Stimulated activated CD4-positive, alpha-beta T cell treated with anti-CD3 and anti-CD28 coated beads, Interleukin-2, amount 100 ng/mL, for 24 hours (primary cell): Measurements from ENCODE around the gene NAPB.
"Not testable (repeated sequence)": the region's sequence is repeated elsewhere in the genome, so short reads cannot be mapped to it uniquely, and the experiment has no call there.

ENCODE experiments used
- DNase-seq, 2 donors: peaks; one replicate each; pipeline ENCODE4 v3.0.0-alpha.2; 2020

The NAPB gene

GRCh38 chr20:23366384-23366783 is 54.9 kb downstream of the NAPB start:
- DNase-seq, result no peak

GRCh38 chr20:23365390-23366165 is 55.7 kb downstream of the NAPB start:
- DNase-seq, result no peak

GRCh38 chr20:23363257-23363649 is 58.0 kb downstream of the NAPB start:
- no peak for DNase-seq

GRCh38 chr20:23362392-23363256 is 58.7 kb downstream of the NAPB start:
- DNase-seq, result peak in 1 of 2 donors; percentile 19

- peak; percentile 98 for DNase-seq
Measured at GRCh38 chr20:23361476-23362391, 59.6 kb downstream of the NAPB start, which contains the start of gene GZF1. Gene GZF1, plus strand, starts transcription at chr20:23362182. Its CDS starts 2,202 bp downstream, at chr20:23364384.

GRCh38 chr20:23361119-23361475 is 60.2 kb downstream of the NAPB start:
- no peak for DNase-seq

- DNase-seq, result no peak
Measured at GRCh38 chr20:23360531-23360930, 60.8 kb downstream of the NAPB start.

- no peak for DNase-seq
Measured at GRCh38 chr20:23358923-23359593, 62.2 kb downstream of the NAPB start.

- DNase-seq, result no peak
Measured at GRCh38 chr20:23358563-23358906, 62.8 kb downstream of the NAPB start.

GRCh38 chr20:23357767-23358562 is 63.3 kb downstream of the NAPB start:
- peak; percentile 100 for DNase-seq

- DNase-seq, result no peak
Measured at GRCh38 chr20:23356203-23356602, 65.1 kb downstream of the NAPB start.

GRCh38 chr20:23350904-23351838 is 70.1 kb downstream of the NAPB start:
- DNase-seq, result peak; percentile 68 to 69

GRCh38 chr20:23350196-23350903 is 70.9 kb downstream of the NAPB start, which contains the start of gene NXT1:
Gene NXT1, plus strand, starts transcription at chr20:23350791. Its CDS starts 3,251 bp downstream, at chr20:23354042.
- DNase-seq, result peak; percentile 95 to 96

- peak in 1 of 2 donors; percentile 72 for DNase-seq
Measured at GRCh38 chr20:23349338-23350195, 71.7 kb downstream of the NAPB start.

- not testable (repeated sequence) for DNase-seq
Measured at GRCh38 chr20:23348510-23348909, 72.8 kb downstream of the NAPB start.

- DNase-seq, result no peak
Measured at GRCh38 chr20:23347791-23348190, 73.5 kb downstream of the NAPB start.

- DNase-seq, result no peak
Measured at GRCh38 chr20:23346002-23346401, 75.3 kb downstream of the NAPB start.

GRCh38 chr20:23344336-23344735 is 77.0 kb downstream of the NAPB start:
- no peak for DNase-seq
